Brain pericyte (primary cell): ENCODE measurements around the gene B4GALT5.

ENCODE experiments used
- DNase-seq: peaks from one replicate; pipeline ENCODE4 v3.0.0-alpha.2; 2012; ENCODE audit warnings: low read depth, low spot score

B4GALT5 gene

DNA sequence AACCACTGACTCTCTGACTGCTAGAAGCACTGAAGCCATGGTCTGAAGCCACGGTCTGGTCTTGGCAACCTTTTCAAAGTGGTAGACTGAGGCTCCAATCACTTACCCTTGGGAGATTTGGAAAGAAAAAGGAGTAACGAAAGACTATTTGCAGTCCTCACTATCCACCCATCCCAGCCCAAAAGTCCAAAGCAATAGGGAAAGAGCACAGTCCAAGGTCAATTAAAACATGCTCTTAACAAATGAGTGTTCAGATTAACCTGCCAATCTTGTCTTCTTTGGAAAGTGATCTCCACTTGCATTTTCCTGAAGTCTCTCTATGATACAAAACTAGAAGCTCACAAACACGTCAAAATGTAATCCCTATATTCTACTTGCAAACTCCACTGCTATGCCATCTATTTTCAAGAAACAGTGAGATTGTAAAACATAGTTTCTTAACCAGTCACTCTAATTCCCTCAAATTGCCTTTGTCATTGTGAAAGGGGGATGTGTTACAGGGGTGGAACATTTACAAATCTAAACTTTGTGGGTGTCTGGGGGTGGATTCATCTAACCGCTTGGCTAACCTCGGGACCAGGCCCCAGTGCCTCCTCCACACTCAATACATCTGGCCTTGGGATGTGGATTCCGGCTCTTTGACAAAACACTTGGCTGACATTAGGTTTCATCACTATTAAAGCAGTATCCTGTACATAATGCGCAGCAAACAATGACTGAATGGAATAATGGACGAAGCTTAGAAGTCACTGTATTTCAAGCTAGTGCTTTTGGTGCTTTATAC is 56.4 kb downstream of the B4GALT5 start:
- DNase-seq = no peak

GRCh38 chr20:49656304-49656703 is 57.4 kb downstream of the B4GALT5 start:
- no peak for DNase-seq

- DNase-seq = no peak
Observed at GRCh38 chr20:49653925-49654434, 59.7 kb downstream of the B4GALT5 start.

DNA sequence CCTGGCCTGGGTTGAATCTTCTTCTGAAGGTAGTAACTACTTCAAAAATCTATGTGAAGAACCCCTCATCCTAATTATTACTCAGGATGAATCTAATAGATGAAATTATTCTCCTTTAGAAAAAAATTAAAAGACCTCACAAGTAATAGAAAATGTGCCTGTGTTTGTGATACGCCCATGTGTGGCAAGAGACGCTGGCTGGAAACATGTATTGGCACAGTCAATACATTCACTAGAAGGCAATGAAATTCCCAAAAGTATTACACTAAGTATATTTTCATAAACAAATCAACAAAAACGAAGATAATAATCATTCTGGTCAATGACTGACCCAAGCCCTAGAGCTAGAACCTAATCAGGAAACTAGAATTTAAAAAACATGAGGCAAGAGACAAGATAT is 64.0 kb downstream of the B4GALT5 start:
- no peak for DNase-seq

- DNase-seq = no peak
Observed at GRCh38 chr20:49647550-49647949, 66.1 kb downstream of the B4GALT5 start.

- no peak for DNase-seq
Observed at GRCh38 chr20:49646528-49646927, 67.2 kb downstream of the B4GALT5 start.

GRCh38 chr20:49646126-49646525 is 67.6 kb downstream of the B4GALT5 start:
- DNase-seq = no peak

- DNase-seq = no peak
Observed at GRCh38 chr20:49644980-49645565, 68.6 kb downstream of the B4GALT5 start.

GRCh38 chr20:49642816-49643215 is 70.9 kb downstream of the B4GALT5 start:
- no peak for DNase-seq

- no peak for DNase-seq
Observed at GRCh38 chr20:49641683-49642656, 71.7 kb downstream of the B4GALT5 start.

DNA sequence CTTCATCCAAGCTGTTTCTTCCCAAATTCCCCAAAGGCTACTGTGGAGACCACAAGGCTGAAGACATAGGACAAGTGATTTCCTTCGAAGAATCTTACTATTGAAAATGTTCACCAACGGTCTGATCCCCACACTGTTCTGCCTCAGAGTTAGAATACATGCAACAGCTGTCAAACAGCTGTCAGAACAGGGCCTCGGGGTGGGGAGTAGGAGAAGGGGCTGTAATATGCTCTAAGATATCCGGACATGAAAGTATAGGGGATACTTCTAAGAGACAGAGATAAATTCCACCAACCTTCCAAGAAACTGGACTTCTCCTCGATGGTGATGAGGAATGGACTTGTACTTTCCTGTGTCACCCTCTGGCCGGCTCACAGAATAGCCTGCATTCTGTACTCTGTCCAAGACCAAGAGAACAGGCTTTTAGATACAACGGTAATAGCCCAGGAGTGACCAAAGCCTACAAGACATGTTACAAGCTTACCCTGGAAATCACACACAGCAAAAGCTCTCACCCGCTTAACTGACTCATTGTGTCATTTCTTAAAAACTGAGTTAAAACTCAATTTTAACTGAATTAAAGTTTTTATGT is 76.5 kb downstream of the B4GALT5 start:
- DNase-seq = no peak

- no peak for DNase-seq
Observed at GRCh38 chr20:49636447-49636846, 77.2 kb downstream of the B4GALT5 start.

GRCh38 chr20:49635866-49636265 is 77.8 kb downstream of the B4GALT5 start:
- no peak for DNase-seq

GRCh38 chr20:49635166-49635565 is 78.5 kb downstream of the B4GALT5 start:
- no peak for DNase-seq

- no peak for DNase-seq
Observed at GRCh38 chr20:49634116-49634515, 79.6 kb downstream of the B4GALT5 start.

- no peak for DNase-seq
Observed at GRCh38 chr20:49633643-49634042, 80.0 kb downstream of the B4GALT5 start.

GRCh38 chr20:49633023-49633422 is 80.7 kb downstream of the B4GALT5 start:
- DNase-seq = no peak

- DNase-seq = no peak
Observed at GRCh38 chr20:49631856-49632418, 81.7 kb downstream of the B4GALT5 start.

- no peak for DNase-seq
Observed at GRCh38 chr20:49631061-49631716, 82.5 kb downstream of the B4GALT5 start.

DNA sequence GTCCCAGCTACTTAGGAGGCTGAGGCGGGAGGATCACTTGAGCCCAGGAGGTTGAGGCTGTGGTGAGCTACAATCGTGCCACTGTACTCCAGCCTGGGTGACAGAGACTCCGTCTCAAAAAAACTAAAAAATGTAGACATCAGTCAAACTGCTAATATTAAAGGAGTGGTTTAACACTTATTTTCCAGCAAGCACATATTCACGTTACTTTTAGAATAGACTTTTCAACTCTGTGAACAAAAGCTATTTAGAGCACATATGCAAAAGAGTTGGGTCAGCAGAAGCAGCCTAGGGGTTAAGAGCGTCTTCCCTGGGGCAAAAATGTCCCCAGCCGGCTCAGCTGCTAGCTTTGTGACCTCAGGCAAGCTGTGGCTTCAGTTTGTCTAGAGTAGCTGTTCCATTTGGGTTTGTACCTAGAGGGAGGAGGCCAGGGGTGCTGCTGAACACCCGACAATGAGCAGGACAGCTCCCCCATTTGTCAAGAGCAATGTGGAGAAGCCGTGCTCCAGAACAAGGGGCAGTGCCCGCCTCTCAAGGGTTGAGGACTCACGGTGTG is 83.2 kb downstream of the B4GALT5 start:
- no peak for DNase-seq
